Pancreas (tissue), 10 donors: ENCODE results near the gene PARD3. TPM values are rescaled to one million over a fixed set of nuclear protein-coding genes. Genes with fewer than 3 reads are reported as not detected.

Experiments used
- ATAC-seq, 4 donors: fragments of 200-7000 bp; cut with Tn5 transposase; one replicate each; pipeline versions ENCODE4 v1.8.0 to v1.9.1; 2020; ENCODE audit warnings: mild to moderate bottlenecking in 4 of 4, moderate library complexity in 4 of 4
- DNase-seq, 6 donors: peaks; one replicate each; pipeline ENCODE4 v3.0.0-alpha.2; 2020
- FAIRE-seq: peaks from 2 replicates; lab custom pipeline; 2012; peaks lifted over from hg19 to GRCh38; lab: Jason Lieb, UNC
- H3K27ac ChIP-seq, 4 donors: fragments of 200-600 bp; sonication (generic); 1 replicate in 3 of 4; 2 replicates in 1 of 4; pipeline versions ENCODE4 v1.5.0 to v1.8.0; 2020
- H3K27me3 ChIP-seq, 4 donors: fragments of 200-600 bp; one replicate each; pipeline ENCODE4 v1.8.0; 2021
- H3K36me3 ChIP-seq, 3 donors: fragments of 200-600 bp; sonication (generic) in 1 of 3; one replicate each; pipeline versions ENCODE4 v1.5.0 to v1.8.0; 2020 to 2021
- H3K4me1 ChIP-seq, 3 donors: fragments of 200-600 bp; one replicate each; pipeline ENCODE4 v1.8.0; 2021
- H3K4me3 ChIP-seq, 4 donors: fragments of 200-600 bp; sonication (generic) in 2 of 4; one replicate each; pipeline versions ENCODE4 v1.5.0 to v1.8.0; 2020 to 2021
- H3K9me3 ChIP-seq, 4 donors: fragments of 200-600 bp; one replicate each; pipeline ENCODE4 v1.8.0; 2021
- WGBS, 2 donors: extraction: QIAGEN DNeasy Blood & Tissue Kit; methylation state at CpG; one replicate each; pipeline ENCODE4 v1.1.7; 2013; 5-methylcytosine and 5-hydroxymethylcytosine counted together
- intact Hi-C, 3 donors: fragments of 100-400 bp; cut with DNase I; formaldehyde crosslinking; loops; one replicate each; pipeline versions ENCODE4 v1.11.1 to v1.14.2; 2022
- polyA plus RNA-seq, 2 donors: library from polyadenylated mRNA; stranded (reverse); fragments of 200-250 nt; gene quantifications; one replicate each; pipeline ENCODE4 v1.2.3, GENCODE V29; 2013
- total RNA-seq, 6 donors: library from RNA; stranded (reverse); fragmentation: NEBNext Ultra II Directional in 4 of 6; extraction: Animal tissue kit (Norgen Biotek cat#: 25700) in 4 of 6; gene quantifications; one replicate each; pipeline versions ENCODE4 v1.2.1 to v1.2.4, GENCODE V29; 2021 to 2023
- TF ChIP-seq, protein P1 (sequence below), 4 donors: fragments of 200-600 bp; sonication (generic) in 3 of 4; IDR thresholded peaks; one replicate each; pipeline versions ENCODE4 v1.5.0 to v1.8.0; 2021; ENCODE audit warnings: antibody characterized with exemption in 4 of 4
- donor health status: healthy with polysubstance abuse.
- donor health status: DM: no; HTN: no; CAD: no; lungs with moderate emphysema.
- donor health status: DM: no; HTN: no; CAD: no.
- donor health status: control.
- donor health status: control.
- donor health status: Bipolar disorder and iron deficiency.
- donor health status: DM: yes; HTN: yes; CAD: no.
- donor health status: DM: no; HTN: no; CAD: no.
- donor health status: DM: no; HTN: no; CAD: no.
- donor health status: DM: yes; HTN: yes; CAD: no.

Gene PARD3
- total and polyA plus RNA-seq, 8 donors, result 12.8 to 32.3 (median 23.4) TPM

DNA sequence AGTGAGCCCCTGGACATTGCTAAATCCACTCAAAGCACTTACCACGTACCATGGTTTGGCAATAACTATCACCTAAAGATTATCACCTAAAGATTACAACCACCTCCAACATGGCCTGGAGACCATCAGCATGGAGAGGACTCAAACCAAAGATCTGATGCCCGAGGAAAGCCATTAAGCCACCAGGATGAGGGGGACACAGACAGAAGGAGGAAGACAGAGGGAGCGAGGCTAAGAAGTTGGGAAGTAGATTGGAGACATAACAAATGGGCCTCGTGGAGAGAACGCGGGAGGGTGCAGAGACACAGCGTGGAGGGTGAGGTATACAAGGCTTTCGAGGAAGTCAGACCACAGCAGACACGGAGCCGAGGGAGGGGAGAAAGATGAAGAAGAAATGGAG lies 700.2 kb downstream of the PARD3 start:
- intact Hi-C loops, result no loop called here
- no peak overlapping the region for H3K4me3 ChIP-seq
- ATAC-seq (no peak), FAIRE-seq (no peak), DNase-seq (no peak)
- no peaks in the 10 kb centered on the region for H3K4me1 ChIP-seq
- H3K27me3 ChIP-seq, result no peaks in the 10 kb centered on the region
- no peak overlapping the region for H3K27ac ChIP-seq
- no peaks in the 10 kb centered on the region for H3K9me3 ChIP-seq
- TF ChIP-seq, protein P1, sequence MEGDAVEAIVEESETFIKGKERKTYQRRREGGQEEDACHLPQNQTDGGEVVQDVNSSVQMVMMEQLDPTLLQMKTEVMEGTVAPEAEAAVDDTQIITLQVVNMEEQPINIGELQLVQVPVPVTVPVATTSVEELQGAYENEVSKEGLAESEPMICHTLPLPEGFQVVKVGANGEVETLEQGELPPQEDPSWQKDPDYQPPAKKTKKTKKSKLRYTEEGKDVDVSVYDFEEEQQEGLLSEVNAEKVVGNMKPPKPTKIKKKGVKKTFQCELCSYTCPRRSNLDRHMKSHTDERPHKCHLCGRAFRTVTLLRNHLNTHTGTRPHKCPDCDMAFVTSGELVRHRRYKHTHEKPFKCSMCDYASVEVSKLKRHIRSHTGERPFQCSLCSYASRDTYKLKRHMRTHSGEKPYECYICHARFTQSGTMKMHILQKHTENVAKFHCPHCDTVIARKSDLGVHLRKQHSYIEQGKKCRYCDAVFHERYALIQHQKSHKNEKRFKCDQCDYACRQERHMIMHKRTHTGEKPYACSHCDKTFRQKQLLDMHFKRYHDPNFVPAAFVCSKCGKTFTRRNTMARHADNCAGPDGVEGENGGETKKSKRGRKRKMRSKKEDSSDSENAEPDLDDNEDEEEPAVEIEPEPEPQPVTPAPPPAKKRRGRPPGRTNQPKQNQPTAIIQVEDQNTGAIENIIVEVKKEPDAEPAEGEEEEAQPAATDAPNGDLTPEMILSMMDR (IDR thresholded peaks at IDR 0.05), result no peak
- H3K36me3 ChIP-seq, result no peaks in the 10 kb centered on the region
- 88 to 90% methylated on average over 10 of the region's 10 CpGs for WGBS, 2 donors

DNA sequence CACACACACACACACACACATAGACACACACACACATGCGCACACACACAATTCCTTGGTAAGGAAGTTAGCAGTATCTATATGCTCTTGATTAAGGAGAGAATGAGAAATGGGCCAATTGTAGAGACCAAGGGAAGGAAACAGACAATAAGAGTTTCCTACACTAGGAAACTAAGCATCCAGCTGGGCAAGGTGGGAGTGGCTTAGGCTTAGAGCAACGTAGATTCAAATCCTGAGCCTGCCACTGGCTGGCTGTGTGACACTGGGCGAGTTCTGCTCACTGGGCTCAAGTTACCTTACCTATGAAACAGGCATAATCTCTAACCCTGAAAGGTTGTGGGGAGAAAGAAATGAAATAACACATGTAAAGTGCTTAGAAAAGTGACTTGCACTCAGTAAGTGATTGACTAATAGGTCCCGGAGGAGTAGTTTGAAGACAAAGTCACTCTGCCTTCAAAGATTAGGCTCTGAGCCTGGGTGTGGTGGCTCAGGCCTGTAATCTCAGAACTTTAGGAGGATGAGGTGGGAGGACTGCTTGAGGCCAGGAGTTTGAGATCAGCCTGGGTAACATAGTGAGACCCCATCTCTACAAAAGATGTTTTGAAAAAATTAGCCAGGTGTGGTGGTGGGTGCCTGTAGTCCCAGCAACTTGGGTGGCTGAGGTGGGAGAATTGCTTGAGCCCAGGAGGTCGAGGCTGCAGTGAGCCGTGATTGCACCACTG lies 701.4 kb downstream of the PARD3 start:
- no peak for DNase-seq
- no peak for ATAC-seq
- Histone ChIP-seq H3K36me3 (no peaks in the 10 kb centered on the region), H3K4me3 (no peak overlapping the region), H3K27me3 (no peaks in the 10 kb centered on the region), H3K4me1 (no peaks in the 10 kb centered on the region), H3K27ac (no peak overlapping the region), H3K9me3 (no peaks in the 10 kb centered on the region)
- TF ChIP-seq, protein P1 (IDR thresholded peaks at IDR 0.05), result no peak
- intact Hi-C loops, result no loop called here
- WGBS, 2 donors, result 92 to 95% methylated on average over 6 of the region's 6 CpGs
- FAIRE-seq, result no peak

DNA sequence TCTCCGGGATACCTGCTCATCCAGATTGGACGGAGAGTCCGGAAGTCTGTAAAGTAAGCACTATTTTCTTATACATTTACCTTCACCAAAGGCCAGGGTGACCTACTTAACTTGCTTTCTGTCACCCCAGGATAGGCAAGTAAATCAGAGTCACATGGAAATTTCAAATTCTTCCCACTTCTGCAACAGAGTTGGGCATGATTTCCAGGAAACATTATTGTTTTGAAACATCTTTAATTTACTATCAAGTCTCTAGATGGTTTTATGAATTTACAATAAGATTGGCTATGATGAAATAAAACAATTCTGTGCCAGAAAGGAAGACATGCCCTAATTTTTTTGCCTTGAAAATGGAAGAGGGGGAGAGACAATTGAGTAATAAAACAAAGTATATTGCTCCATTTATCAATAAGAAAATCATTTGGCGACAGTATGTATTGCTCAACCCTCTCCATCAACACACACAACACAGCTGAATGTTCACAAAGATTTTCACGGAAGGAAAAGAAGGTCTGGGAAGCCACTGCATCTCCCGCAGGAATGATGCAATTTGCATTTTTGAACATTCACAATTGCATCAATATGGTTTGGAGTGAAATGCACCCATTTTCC lies 702.8 kb downstream of the PARD3 start:
- intact Hi-C loops, result no loop called here
- no peaks in the 10 kb centered on the region for H3K9me3 ChIP-seq
- FAIRE-seq, result no peak

DNA sequence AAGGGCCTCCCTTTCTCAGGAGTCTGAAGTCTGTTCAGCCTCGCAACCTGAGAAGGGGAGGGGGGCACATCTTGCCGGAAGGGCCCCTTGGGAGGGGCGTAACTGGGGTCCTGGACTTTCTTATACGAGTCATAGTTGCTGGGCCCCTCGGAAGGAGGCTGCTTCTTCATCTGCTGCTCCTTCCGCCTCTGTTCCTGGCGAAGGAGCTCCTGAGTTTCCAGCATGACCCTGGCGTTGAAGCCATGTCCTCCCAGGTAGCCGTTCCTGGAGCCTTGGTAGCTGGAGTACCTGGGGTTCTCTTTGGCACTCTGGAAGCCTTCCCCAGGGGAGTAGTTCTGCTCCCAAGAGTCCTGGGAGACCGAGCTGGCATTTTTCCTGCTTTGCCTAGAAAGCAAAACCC lies 703.9 kb downstream of the PARD3 start:
- no peak overlapping the region for H3K4me3 ChIP-seq
- WGBS, 2 donors, result 97% methylated on average over 10 of the region's 10 CpGs
- H3K27ac ChIP-seq, result no peak overlapping the region
- no peak for FAIRE-seq
- no peaks in the 10 kb centered on the region for H3K27me3 ChIP-seq
- H3K4me1 ChIP-seq, result no peaks in the 10 kb centered on the region
- TF ChIP-seq, protein P1 (IDR thresholded peaks at IDR 0.05), result no peak
- intact Hi-C loops, result no loop called here
- H3K9me3 ChIP-seq, result no peaks in the 10 kb centered on the region
- no peak for ATAC-seq
- no peak for DNase-seq
- H3K36me3 ChIP-seq, result no peaks in the 10 kb centered on the region

More for the DNA sequence above, 702.8 kb downstream of the PARD3 start:
- no peaks in the 10 kb centered on the region for H3K36me3 ChIP-seq
- no peaks in the 10 kb centered on the region for H3K4me1 ChIP-seq
- no peak overlapping the region for H3K27ac ChIP-seq
- ATAC-seq (no peak), DNase-seq (no peak)
- TF ChIP-seq, protein P1 (IDR thresholded peaks at IDR 0.05), result no peak
- no peak overlapping the region for H3K4me3 ChIP-seq
- 74 to 85% methylated on average over 6 of the region's 6 CpGs for WGBS, 2 donors
- no peaks in the 10 kb centered on the region for H3K27me3 ChIP-seq
